Caco-2 (cell line): Measurements from ENCODE around the gene CAP2. TPM values are rescaled to one million over a fixed set of nuclear protein-coding genes. Genes with fewer than 3 reads are reported as not detected.

ENCODE experiments used
- BruUV-seq: library from RNA; stranded (reverse); fragments of 400-500 nt; replicated peaks from 2 replicates; lab custom pipeline; 2021; lab: Mats Ljungman, UMichigan
- CTCF ChIA-PET: fragments of 300-600 bp; sonication (Branson Sonifier 250); formaldehyde crosslinking; loops from one replicate; lab custom pipeline; 2022; ENCODE audit warnings: antibody characterized with exemption; lab: Charles Lee
- POLR2A ChIA-PET: fragments of 300-600 bp; sonication (Branson Sonifier 250); formaldehyde crosslinking; loops from one replicate; lab custom pipeline; 2022; ENCODE audit warnings: antibody characterized with exemption; lab: Charles Lee
- DNase-seq, 2 experiments: peaks; one replicate each; pipeline versions ENCODE4 v3.0.0 to v3.0.0-alpha.2; 2020 to 2022
- H3K27me3 ChIP-seq: replicated peaks from 2 replicates; pipeline ENCODE4 v1.6.0; 2011; ENCODE audit warnings: low read length; ENCODE audit not compliant: control insufficient read depth, insufficient read depth
- H3K36me3 ChIP-seq: 2 replicates; pipeline ENCODE4 v1.5.1; 2011; ENCODE audit warnings: low read length; ENCODE audit not compliant: control insufficient read depth, insufficient read depth
- H3K4me1 ChIP-seq: fragments of 250-450 bp; sonication (Bioruptor Pico); 2 replicates; pipeline ENCODE4 v1.5.1; 2020; ENCODE audit warnings: mild to moderate bottlenecking
- H3K4me3 ChIP-seq: 2 replicates; pipeline ENCODE4 v1.5.1; 2011; ENCODE audit warnings: low read depth, mild to moderate bottlenecking, control low read depth, low read length
- H3K9me3 ChIP-seq: fragments of 250-450 bp; sonication (Bioruptor Pico); 2 replicates; pipeline ENCODE4 v1.5.1; 2020; ENCODE audit warnings: mild to moderate bottlenecking, moderate library complexity
- H3K27ac Mint-ChIP-seq: one replicate; pipeline ENCODE4 v1.8.0; 2022; ENCODE audit warnings: mixed read lengths; ENCODE audit not compliant: unreplicated experiment
- H3K27me3 Mint-ChIP-seq: one replicate; pipeline ENCODE4 v1.8.0; 2022; ENCODE audit warnings: mixed read lengths; ENCODE audit not compliant: insufficient read depth, unreplicated experiment
- H3K36me3 Mint-ChIP-seq: one replicate; pipeline ENCODE4 v1.8.0; 2022; ENCODE audit warnings: mild to moderate bottlenecking, mixed read lengths; ENCODE audit not compliant: insufficient read depth, unreplicated experiment
- H3K4me1 Mint-ChIP-seq: one replicate; pipeline ENCODE4 v1.8.0; 2022; ENCODE audit warnings: low read depth, mixed read lengths; ENCODE audit not compliant: unreplicated experiment
- H3K4me3 Mint-ChIP-seq: one replicate; pipeline ENCODE4 v1.8.0; 2022; ENCODE audit warnings: mild to moderate bottlenecking, moderate library complexity, mixed read lengths; ENCODE audit not compliant: unreplicated experiment
- H3K9me3 Mint-ChIP-seq: one replicate; pipeline ENCODE4 v1.8.0; 2022; ENCODE audit warnings: mixed read lengths; ENCODE audit not compliant: unreplicated experiment
- CTCF ChIP-seq, 2 experiments: fragments of 200-600 bp in 1 of 2; IDR thresholded peaks; 1 replicate in 1 of 2; 2 replicates in 1 of 2; pipeline versions ENCODE4 v1.5.1 to v1.8.0; 2011 to 2022; ENCODE audit warnings: antibody characterized with exemption in 1 of 2, control low read depth in 1 of 2, inconsistent platforms in 1 of 2, low read depth in 1 of 2, low read length in 1 of 2, mild to moderate bottlenecking in 1 of 2, moderate library complexity in 1 of 2; ENCODE audit not compliant: insufficient read depth in 1 of 2, severe bottlenecking in 1 of 2, unreplicated experiment in 1 of 2
- intact Hi-C: fragments of 100-400 bp; cut with micrococcal nuclease; formaldehyde crosslinking; loops from one replicate; pipeline ENCODE4 v1.10.0; 2022; ENCODE audit not compliant: unreplicated experiment
- total RNA-seq: library from RNA; stranded (reverse); gene quantifications from 2 replicates; pipeline ENCODE4 v1.2.3, GENCODE V29; 2022

The CAP2 gene
- total RNA-seq, 1 experiment from 2014 or later = 8.9 TPM

GRCh38 chr6:17388365-17388764 lies 5.0 kb upstream of the CAP2 start:
- no peak for DNase-seq
- ChIA-PET POLR2A (no interaction called here), CTCF (no interaction called here)
- Mint-ChIP-seq H3K4me1 (peaks cover 7% of the 10 kb centered on the region), H3K27me3 (no peaks in the 10 kb centered on the region), H3K36me3 (no peaks in the 10 kb centered on the region), H3K9me3 (no peaks in the 10 kb centered on the region), H3K4me3 (no peak overlapping the region), H3K27ac (no peak overlapping the region)
- Histone ChIP-seq H3K4me3 (no peak overlapping the region), H3K4me1 (no peaks in the 10 kb centered on the region), H3K36me3 (no peaks in the 10 kb centered on the region), H3K9me3 (no peaks in the 10 kb centered on the region), H3K27me3 (no peaks in the 10 kb centered on the region)
- intact Hi-C loops = no loop called here
- TF ChIP-seq CTCF (IDR thresholded peaks at IDR 0.05; ENCODE audit: insufficient read depth in 1 of 2, low read depth in 1 of 2, low read length in 1 of 2, severe bottlenecking in 1 of 2, unreplicated experiment in 1 of 2) = no peak
- BruUV-seq = no TSS peak

- no peak overlapping the region for H3K27ac Mint-ChIP-seq
- Histone ChIP-seq H3K36me3 (no peaks in the 10 kb centered on the region), H3K4me3 (no peak overlapping the region), H3K4me1 (no peaks in the 10 kb centered on the region), H3K9me3 (no peaks in the 10 kb centered on the region), H3K27me3 (no peaks in the 10 kb centered on the region)
- no peak for DNase-seq
- ChIA-PET POLR2A (no interaction called here), CTCF (no interaction called here)
- H3K9me3 Mint-ChIP-seq = no peaks in the 10 kb centered on the region
- intact Hi-C loops = no loop called here
- H3K36me3 Mint-ChIP-seq = no peaks in the 10 kb centered on the region
- BruUV-seq = no TSS peak
- peaks cover 7% of the 10 kb centered on the region for H3K4me1 Mint-ChIP-seq
- H3K4me3 Mint-ChIP-seq = no peak overlapping the region
- H3K27me3 Mint-ChIP-seq = no peaks in the 10 kb centered on the region
- no peak for TF ChIP-seq CTCF (IDR thresholded peaks at IDR 0.05; ENCODE audit: insufficient read depth in 1 of 2, low read depth in 1 of 2, low read length in 1 of 2, severe bottlenecking in 1 of 2, unreplicated experiment in 1 of 2)
These were observed 4.0 kb upstream of the CAP2 start for GRCh38 chr6:17389274-17389847.

GRCh38 chr6:17390276-17390675 lies 3.1 kb upstream of the CAP2 start:
- BruUV-seq = no TSS peak
- peaks cover 7% of the 10 kb centered on the region for H3K4me1 ChIP-seq
- Mint-ChIP-seq H3K27ac (no peak overlapping the region), H3K4me3 (no peak overlapping the region), H3K36me3 (no peaks in the 10 kb centered on the region), H3K27me3 (no peaks in the 10 kb centered on the region), H3K9me3 (no peaks in the 10 kb centered on the region), H3K4me1 (peaks cover 12% of the 10 kb centered on the region)
- no peak overlapping the region for H3K4me3 ChIP-seq
- DNase-seq = no peak
- no peaks in the 10 kb centered on the region for H3K9me3 ChIP-seq
- no peak for TF ChIP-seq CTCF (IDR thresholded peaks at IDR 0.05; ENCODE audit: insufficient read depth in 1 of 2, low read depth in 1 of 2, low read length in 1 of 2, severe bottlenecking in 1 of 2, unreplicated experiment in 1 of 2)
- ChIA-PET POLR2A (no interaction called here), CTCF (no interaction called here)
- no peaks in the 10 kb centered on the region for H3K36me3 ChIP-seq
- intact Hi-C loops = loop anchor here (10.0 kb wide), 1 partner anchor 105 kb away; the partner anchor contains the start of gene RBM24
- no peaks in the 10 kb centered on the region for H3K27me3 ChIP-seq
